AG04449 (cell line): ENCODE measurements around the gene WDR7.

Experiments used
- CTCF ChIA-PET: fragments of 350-600 bp; formaldehyde crosslinking; extraction: SDS; loops from one replicate; lab custom pipeline; 2021; ENCODE audit warnings: antibody characterized with exemption; lab: Yijun Ruan, JAX
- POLR2A ChIA-PET: fragments of 400-600, 350-600 bp; formaldehyde crosslinking; extraction: SDS; loops from one replicate; lab custom pipeline; 2020; ENCODE audit warnings: antibody characterized with exemption, inconsistent platforms; lab: Yijun Ruan, JAX
- DNase-seq: peaks from one replicate; pipeline ENCODE4 v3.0.0-alpha.2; 2010; ENCODE audit warnings: low read depth, low spot score
- H3K4me3 ChIP-seq: 2 replicates; pipeline ENCODE4 v1.5.1; 2011; ENCODE audit warnings: low read depth, mild to moderate bottlenecking, control low read depth, low read length
- TF ChIP-seq, protein P1 (sequence below): IDR thresholded peaks from one replicate; pipeline ENCODE4 v1.5.1; 2011; ENCODE audit warnings: mild to moderate bottlenecking, moderate library complexity, low read length, control low read depth, inconsistent platforms; ENCODE audit not compliant: insufficient read depth; ENCODE audit errors: missing control alignments

The WDR7 gene

DNA sequence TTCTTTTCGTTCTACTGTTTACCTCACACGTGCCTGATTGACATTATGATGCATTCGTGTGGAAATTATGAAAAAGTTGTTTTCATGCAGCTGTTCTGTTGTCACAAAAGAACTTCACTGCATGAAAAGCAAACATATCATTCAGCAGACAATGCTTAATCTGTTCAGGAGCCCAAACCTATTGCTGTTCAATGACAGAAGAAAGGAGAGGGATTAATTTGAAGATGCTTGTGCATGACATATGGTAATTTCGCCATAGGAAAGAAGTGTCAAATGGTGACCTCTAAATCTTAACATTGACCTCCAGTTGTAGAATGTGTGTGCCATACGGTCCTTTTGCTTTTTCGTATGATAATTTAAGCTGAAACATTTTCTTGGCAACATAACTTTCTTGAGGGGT, 124.5 kb downstream of the WDR7 start:
- TF ChIP-seq, protein P1, sequence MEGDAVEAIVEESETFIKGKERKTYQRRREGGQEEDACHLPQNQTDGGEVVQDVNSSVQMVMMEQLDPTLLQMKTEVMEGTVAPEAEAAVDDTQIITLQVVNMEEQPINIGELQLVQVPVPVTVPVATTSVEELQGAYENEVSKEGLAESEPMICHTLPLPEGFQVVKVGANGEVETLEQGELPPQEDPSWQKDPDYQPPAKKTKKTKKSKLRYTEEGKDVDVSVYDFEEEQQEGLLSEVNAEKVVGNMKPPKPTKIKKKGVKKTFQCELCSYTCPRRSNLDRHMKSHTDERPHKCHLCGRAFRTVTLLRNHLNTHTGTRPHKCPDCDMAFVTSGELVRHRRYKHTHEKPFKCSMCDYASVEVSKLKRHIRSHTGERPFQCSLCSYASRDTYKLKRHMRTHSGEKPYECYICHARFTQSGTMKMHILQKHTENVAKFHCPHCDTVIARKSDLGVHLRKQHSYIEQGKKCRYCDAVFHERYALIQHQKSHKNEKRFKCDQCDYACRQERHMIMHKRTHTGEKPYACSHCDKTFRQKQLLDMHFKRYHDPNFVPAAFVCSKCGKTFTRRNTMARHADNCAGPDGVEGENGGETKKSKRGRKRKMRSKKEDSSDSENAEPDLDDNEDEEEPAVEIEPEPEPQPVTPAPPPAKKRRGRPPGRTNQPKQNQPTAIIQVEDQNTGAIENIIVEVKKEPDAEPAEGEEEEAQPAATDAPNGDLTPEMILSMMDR = no peak
- no peak for DNase-seq
- CTCF ChIA-PET = no interaction called here
- H3K4me3 ChIP-seq = no peak overlapping the region
- POLR2A ChIA-PET = no interaction called here

- ChIA-PET POLR2A (no interaction called here), CTCF (no interaction called here)
- H3K4me3 ChIP-seq = no peak overlapping the region
- no peak for DNase-seq
- TF ChIP-seq, protein P1 = no peak
Measured at GRCh38 chr18:56787390-56787789, 136.2 kb downstream of the WDR7 start.

GRCh38 chr18:56789004-56789888, 138.1 kb downstream of the WDR7 start:
- ChIA-PET POLR2A (no interaction called here), CTCF (interaction anchor here (0.7 to 3.4 kb wide), 10 partner anchors 9 to 774 kb away, joined by 3 to 17 read pairs (median 4); no protein-coding TSS in a partner anchor)
- TF ChIP-seq, protein P1 = peak; percentile 51
- no peak for DNase-seq
- no peak overlapping the region for H3K4me3 ChIP-seq

- no peak for DNase-seq
- H3K4me3 ChIP-seq = no peak overlapping the region
- ChIA-PET POLR2A (no interaction called here), CTCF (interaction anchor here (0.8 to 3.4 kb wide), 10 partner anchors 9 to 773 kb away, joined by 3 to 17 read pairs (median 3); no protein-coding TSS in a partner anchor)
- TF ChIP-seq, protein P1 = no peak
Measured at GRCh38 chr18:56789889-56790180, 138.7 kb downstream of the WDR7 start.

- TF ChIP-seq, protein P1 = no peak
- DNase-seq = no peak
- CTCF ChIA-PET = no interaction called here
- POLR2A ChIA-PET = no interaction called here
- H3K4me3 ChIP-seq = no peak overlapping the region
Measured at GRCh38 chr18:56795381-56795780, 144.2 kb downstream of the WDR7 start.

DNA sequence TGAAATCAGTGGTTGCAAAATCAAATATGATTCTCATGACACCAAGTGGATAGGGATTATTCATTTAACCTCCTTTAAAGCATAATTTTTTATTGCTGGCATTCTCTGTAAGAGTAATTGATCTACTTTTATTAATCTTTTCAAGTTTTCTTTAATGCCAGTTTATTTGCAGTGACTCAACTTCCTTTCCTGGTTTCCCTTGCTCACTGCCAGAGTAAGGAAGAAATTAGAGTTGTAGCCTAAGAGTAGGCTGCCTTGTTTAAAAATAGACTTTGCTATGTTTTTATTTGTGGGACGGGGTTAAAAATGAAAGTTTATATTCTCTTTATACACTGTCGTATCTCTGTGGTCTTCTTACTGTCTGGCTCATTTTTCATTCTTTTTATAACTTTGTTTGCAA, 148.6 kb downstream of the WDR7 start:
- TF ChIP-seq, protein P1 = no peak
- H3K4me3 ChIP-seq = no peak overlapping the region
- ChIA-PET POLR2A (no interaction called here), CTCF (interaction anchor here (1.5 kb wide), 1 partner anchor 10 kb away, joined by 6 read pairs; no protein-coding TSS in a partner anchor)
- no peak for DNase-seq
